Activated T-cell treated with anti-CD3 and anti-CD28 coated beads, Interleukin-2, amount 50 U/mL, for 1 hour (primary cell): ENCODE results near the gene LRMDA.
"Not testable (repeated sequence)": the region's sequence is repeated elsewhere in the genome, so short reads cannot be mapped to it uniquely, and the experiment has no call there.

Experiments
- DNase-seq: peaks from one replicate; pipeline ENCODE4 v3.0.0-alpha.2; 2020

LRMDA gene

DNA sequence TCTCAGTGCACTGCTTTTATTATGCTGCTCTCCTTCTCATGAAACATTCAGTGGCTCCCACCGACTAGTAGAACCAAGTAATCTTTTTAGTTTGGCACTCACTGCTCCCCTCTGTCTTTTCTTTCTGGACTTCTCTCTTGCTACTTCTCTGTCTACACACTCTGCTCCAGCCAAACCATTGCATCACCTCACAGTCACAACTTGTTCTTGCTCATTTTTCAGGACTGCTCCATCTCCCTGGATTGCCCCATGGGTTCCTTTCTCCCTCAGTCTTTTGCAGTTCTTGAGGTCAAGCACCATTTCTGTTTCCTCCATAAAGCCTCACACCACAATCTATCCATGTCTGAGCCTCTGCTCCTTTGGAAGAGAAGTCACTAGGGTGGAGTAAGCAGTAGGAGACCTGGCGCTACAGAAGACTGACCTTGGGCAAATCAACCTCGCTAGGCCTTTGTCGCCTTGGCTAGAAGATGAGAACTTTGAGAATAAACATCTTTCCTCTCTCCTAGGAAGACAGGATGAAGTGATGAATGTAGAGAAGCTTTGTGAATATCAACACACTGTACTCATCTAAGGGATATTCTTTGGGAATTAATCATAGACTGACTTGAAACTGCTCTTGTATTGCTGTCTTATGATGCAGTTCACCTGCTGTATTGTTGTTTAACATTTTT is 186.2 kb downstream of the LRMDA start:
- no peak for DNase-seq

- no peak for DNase-seq
These were observed 188.2 kb downstream of the LRMDA start for GRCh38 chr10:75619635-75620034.

DNA sequence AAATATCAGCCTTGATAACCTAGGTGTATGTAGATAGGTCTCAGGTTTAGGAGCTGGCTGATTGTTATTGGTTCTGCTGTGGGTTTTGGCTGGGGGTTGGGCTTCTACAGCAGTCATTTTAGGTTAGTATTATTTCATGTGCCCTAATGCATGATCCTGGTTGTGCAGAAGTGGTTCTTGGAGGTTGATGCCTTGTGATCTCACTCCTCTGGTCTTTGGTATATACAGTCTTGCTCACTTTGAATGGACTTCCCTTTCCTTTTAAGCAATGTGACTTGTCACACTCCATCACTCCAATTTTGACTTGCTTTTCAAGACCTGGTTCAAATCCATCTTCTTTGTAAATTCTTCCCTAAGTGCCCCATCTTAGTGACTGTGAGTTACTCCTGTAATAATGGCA is 188.9 kb downstream of the LRMDA start:
- DNase-seq, result no peak

- not testable (repeated sequence) for DNase-seq
These were observed 189.6 kb downstream of the LRMDA start for GRCh38 chr10:75621003-75621402.

- no peak for DNase-seq
These were observed 191.1 kb downstream of the LRMDA start for GRCh38 chr10:75622503-75622902.

DNA sequence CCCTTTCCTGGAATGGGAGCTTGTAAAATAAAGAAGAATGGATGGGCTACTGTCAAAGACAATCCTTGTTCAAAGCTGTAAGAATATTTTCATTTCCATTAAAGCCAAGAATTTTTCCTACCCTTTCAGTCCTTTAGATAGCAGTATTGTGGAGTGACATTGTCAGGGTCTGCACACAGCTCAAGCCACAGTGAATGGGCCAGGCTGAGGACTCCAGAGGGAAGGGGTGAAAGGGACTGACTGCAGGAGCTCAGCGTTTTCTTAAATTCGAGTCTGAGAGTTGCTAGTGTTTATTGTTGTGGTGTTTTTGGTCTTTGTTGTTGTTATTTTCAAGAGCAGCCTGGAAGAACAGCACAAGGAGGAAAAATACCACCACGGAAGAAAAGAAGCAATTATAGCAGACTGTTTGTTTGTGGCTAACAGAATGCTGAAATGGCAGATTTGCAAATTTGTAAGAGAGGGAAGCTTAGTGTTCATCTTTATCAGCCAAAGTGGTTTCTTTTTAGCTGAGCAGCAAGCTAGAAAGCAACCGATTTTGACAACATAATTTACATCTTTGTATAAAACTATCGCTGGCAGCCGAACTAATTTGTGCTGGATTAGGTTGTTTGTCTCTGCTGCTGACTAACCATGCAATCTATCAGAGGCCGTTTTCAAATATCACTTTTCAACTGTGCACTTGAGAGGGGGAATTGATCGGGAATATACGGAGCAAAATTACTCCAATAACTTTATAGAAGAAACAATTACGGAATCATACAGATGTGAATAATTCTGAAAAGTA is 192.1 kb downstream of the LRMDA start:
- DNase-seq, result no peak

- no peak for DNase-seq
These were observed 193.2 kb downstream of the LRMDA start for GRCh38 chr10:75624638-75625037.

GRCh38 chr10:75630746-75631145 is 199.3 kb downstream of the LRMDA start:
- DNase-seq, result no peak

DNA sequence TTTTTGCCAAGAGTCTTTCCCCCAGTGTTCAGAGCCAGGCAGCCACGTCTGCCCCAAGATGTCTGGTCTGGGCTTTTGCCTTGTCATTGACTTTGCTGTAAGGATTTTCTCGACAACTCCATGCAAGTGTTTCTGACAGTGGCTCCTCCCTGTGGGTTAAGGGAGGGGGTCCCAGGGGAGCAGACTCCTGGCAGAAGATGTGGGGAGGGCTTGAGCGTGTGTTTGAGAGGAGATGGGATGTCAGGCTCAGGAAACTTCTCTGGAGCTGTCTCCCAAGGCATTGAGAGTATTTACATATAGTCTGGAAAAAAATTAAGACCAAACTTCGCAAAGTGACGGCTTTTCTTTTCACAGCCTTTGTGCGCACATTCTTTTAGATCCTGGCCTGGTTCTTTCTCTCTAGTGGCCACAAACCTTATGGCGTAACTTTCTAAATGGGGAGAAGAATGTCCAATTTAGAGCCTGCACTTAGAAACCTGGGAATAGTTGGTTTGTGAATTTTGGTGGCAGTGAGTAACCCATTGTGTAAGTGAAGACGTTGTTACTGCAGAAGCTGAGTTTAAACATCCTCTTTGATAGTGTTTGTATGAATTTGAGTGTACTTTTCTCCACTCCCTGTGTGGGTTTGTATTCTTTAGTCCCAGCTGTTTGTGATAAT is 201.5 kb downstream of the LRMDA start:
- no peak for DNase-seq

DNA sequence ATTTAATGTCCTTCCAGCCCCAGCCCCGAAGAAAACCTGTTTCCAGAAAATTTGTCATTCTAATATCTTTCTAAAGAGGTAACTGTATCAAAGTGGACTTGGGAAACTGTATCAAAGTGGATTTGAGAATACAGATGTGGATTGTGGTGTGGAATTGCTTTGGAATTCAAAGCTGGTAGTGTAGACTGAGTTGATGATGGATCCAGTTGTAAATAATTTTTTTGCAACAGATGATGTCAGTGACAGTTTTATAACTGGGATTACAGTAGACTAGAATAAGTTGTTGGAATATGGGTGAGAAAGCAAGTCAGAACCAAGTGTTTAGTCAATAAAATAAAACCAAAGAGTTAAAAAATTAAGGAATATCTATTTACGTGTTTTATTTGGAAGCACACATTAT is 202.1 kb downstream of the LRMDA start:
- DNase-seq, result no peak

- DNase-seq, result no peak
These were observed 203.5 kb downstream of the LRMDA start for GRCh38 chr10:75634947-75635346.

- DNase-seq, result no peak
These were observed 207.3 kb downstream of the LRMDA start for GRCh38 chr10:75638752-75639151.

DNA sequence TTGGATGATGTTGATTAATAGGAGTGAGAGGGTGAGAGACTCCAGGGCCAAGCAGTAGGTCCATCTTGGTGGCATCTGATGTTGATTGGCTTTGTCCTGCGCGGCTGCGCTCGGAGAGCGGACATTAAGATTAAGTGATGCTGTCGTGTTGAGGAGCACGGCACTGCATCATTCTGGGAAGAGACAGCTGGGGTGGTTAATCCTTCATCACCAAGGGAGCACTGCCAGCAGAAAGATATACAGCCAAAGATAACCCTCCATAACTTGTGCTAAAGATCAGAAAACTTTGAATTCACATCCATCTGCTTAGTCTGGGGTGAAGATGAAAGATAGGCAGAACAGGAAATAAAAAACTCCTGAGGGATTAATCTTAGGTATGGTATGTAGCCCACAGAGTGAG is 208.3 kb downstream of the LRMDA start:
- no peak for DNase-seq

DNA sequence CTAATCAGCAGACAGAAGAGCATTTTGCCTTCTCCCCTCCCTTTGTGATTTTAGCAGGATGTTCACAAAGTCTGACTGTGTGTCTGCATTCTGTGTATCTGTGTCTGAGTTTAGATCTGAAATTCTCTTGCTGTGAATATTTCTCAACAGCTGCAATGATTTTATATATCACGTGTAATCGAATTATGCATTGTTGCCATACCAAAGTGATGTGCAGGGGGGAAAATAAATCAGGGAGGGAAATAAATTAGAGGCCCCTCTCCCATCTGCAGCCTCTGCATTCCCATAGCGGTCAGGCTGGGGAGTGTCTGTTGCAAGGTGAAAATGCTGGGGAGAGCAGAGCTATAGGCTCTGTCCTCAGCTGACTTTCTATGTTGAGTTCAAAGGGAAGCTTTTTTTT is 209.0 kb downstream of the LRMDA start:
- no peak for DNase-seq

GRCh38 chr10:75640803-75641202 is 209.4 kb downstream of the LRMDA start:
- no peak for DNase-seq

GRCh38 chr10:75643405-75643804 is 212.0 kb downstream of the LRMDA start:
- no peak for DNase-seq

DNA sequence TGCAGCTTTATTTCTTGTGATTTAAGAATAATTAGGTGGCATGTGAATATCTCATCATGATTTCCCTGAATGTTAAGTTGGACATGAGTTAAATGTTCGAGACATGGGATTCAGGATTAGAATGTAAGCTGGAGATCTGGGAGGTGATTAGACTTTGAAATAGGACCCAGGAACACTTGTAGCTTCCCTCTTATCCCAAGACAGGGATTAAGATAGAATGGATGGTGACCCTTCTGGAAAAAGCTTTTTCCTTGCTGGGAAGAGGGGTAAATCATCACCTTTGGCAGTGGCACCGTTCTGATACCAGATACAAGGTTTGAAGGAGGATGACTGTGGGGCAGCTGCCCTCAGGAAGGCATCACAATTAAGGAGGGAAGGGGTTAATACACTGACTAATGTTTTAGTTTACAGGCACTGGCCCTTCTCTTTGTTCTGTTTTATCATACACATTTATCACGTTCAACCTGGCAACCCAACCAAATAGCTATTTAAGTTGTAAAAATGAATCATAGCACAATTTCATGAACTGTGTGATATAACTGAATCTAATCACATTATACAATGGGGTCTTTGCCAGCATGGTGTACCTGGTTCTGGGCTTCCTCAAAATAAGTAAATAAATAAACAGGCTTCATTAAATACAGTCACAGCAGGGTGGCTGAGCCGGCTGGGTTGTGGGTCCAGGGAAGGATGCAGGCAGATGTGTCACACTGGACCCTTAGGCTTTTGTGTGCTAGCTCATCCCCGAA is 212.7 kb downstream of the LRMDA start:
- DNase-seq, result no peak

DNA sequence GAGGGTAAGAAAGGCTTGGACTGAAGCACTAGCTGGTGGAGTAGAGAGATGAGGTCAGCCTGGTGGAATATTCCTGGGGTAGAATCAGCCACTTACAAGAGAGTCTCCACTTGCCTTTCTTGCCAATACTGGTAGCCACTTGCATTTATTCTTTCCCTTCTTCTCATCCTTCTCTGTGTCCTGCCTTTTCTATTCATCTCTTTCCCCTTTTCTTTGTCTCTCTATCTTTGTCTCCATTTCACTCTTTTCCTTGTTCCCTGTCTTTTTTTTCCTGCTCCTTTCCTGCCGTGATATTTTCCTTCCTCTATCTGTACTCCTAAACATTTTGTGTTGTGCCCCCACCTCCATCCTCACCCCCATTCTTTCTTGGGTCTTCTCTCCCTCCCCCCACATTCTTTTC is 214.3 kb downstream of the LRMDA start:
- DNase-seq, result no peak

DNA sequence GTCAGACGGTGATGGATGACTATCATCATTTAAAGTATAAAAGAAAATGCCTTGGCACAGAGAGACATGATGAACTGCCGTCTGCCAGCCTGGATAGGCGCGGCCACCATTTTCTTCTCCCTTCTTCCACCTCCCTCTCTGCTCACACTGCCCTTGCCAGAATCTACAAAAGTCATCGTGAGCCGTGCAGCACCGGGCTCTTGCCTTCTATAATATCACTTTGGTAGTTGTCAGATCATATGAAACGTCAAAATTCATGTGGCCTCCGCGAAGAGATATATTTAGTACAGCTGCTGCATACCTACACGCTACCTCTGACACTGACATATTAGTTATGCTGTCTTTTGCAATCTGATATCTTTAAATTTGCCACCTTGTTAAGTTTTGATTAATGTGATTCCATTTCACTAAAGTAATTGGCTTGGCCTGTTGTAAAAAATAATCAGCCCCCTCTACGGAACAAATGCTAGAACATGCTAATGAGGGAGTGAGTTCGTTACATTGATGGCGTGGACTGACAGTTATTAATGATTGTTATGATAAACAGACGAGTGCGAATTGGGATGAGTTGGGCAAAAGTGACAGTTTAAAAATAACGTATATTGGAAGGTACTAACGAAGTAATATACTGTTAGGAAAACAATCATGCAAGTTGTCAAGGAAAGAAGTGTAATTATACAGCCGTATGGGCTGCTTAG is 214.9 kb downstream of the LRMDA start:
- no peak for DNase-seq

- DNase-seq, result no peak
These were observed 215.5 kb downstream of the LRMDA start for GRCh38 chr10:75646916-75647315.

DNA sequence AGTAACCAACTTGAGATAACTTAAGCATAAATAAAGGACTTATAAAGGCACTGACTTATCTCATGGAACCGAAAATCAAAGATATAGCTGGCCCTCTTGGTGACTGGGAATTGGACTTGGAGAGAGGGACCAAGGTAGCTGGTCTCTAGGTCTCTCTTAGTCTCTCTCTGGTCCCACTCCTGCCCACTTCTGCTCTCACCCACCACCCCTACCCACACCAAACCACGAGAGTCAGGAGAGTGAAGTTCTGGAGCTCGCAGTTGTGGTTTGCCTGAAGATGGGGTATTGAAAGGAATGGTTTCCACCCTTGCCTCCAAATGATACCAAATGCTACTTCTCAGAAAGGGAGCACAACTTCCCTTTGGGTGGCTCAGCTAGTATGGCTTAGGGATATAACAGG is 216.3 kb downstream of the LRMDA start:
- DNase-seq, result no peak

DNA sequence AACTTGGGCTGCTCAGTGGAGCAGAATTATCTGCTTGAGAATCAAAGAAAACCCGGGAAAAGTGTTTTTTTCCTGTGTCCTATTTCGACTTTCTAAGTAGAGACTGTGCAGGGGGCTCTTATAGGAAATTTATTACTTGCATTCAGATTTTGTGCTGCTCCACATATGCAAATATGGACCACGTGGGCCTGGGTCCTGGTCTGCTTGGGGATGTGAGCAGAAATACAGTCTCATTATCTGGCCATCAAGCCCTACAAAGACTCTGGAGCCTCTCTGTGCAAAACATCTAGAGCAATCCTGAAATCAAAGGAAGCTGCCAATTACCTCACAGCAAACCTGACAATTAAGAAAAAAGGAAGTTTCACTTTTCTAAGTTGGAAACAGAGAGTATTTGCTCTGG is 216.9 kb downstream of the LRMDA start:
- no peak for DNase-seq

DNA sequence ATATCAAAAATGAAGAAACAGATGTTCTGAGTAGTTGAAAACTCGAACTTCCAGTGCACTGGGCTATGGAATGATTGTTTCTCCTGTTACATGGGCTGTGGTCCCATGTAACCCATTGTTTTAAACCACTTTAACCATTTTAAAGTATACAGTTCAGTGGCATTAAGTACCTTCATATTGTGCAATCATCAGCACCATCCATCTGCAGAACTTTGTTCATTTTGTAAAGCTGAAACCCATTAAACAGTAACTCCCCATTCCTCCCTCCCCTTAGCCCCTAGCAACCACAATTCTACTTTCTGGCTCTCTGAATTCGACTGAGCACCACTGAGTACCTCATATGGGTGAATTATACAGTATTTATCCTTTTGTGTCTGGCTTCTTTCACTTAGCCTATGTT is 217.4 kb downstream of the LRMDA start:
- no peak for DNase-seq
